GM21723 (cell line): ENCODE measurements around the gene SNX10.

ENCODE experiments used
- ATAC-seq: cut with Tn5 transposase; IDR thresholded peaks from one replicate; pipeline ENCODE4 v1.9.1; 2021; ENCODE audit warnings: mild to moderate bottlenecking, moderate library complexity; ENCODE audit not compliant: unreplicated experiment

Gene SNX10

GRCh38 chr7:26365901-26366275 lies 74.2 kb downstream of the SNX10 start:
- ATAC-seq, result no peak

- no peak for ATAC-seq
Measured at GRCh38 chr7:26367219-26367711, 75.6 kb downstream of the SNX10 start.

GRCh38 chr7:26368542-26368941 lies 76.9 kb downstream of the SNX10 start:
- no peak for ATAC-seq

GRCh38 chr7:26369593-26369992 lies 77.9 kb downstream of the SNX10 start:
- ATAC-seq, result peak; percentile 56

- ATAC-seq, result no peak
Measured at GRCh38 chr7:26370011-26370410, 78.3 kb downstream of the SNX10 start.

GRCh38 chr7:26372249-26372648 lies 80.6 kb downstream of the SNX10 start:
- no peak for ATAC-seq

GRCh38 chr7:26372704-26373103 lies 81.0 kb downstream of the SNX10 start:
- ATAC-seq, result no peak

GRCh38 chr7:26374647-26375373 lies 83.1 kb downstream of the SNX10 start:
- ATAC-seq, result no peak

- ATAC-seq, result peak; percentile 27
Measured at GRCh38 chr7:26375726-26376174, 84.1 kb downstream of the SNX10 start.

GRCh38 chr7:26376175-26376917 lies 84.7 kb downstream of the SNX10 start:
- peak; percentile 45 for ATAC-seq

GRCh38 chr7:26378016-26378415 lies 86.4 kb downstream of the SNX10 start:
- no peak for ATAC-seq

GRCh38 chr7:26379711-26380110 lies 88.0 kb downstream of the SNX10 start:
- ATAC-seq, result no peak

- ATAC-seq, result no peak
Measured at GRCh38 chr7:26381476-26382353, 90.1 kb downstream of the SNX10 start.

- no peak for ATAC-seq
Measured at GRCh38 chr7:26385240-26385639, 93.6 kb downstream of the SNX10 start.

- ATAC-seq, result no peak
Measured at GRCh38 chr7:26387731-26388130, 96.1 kb downstream of the SNX10 start.

- peak; percentile 91 for ATAC-seq
Measured at GRCh38 chr7:26388256-26388655, 96.6 kb downstream of the SNX10 start.

- ATAC-seq, result no peak
Measured at GRCh38 chr7:26390016-26390415, 98.4 kb downstream of the SNX10 start.

- no peak for ATAC-seq
Measured at GRCh38 chr7:26393818-26394217, 102.2 kb downstream of the SNX10 start.

GRCh38 chr7:26397332-26397731 lies 105.7 kb downstream of the SNX10 start:
- ATAC-seq, result no peak

GRCh38 chr7:26397796-26398426 lies 106.2 kb downstream of the SNX10 start:
- peak; percentile 27 for ATAC-seq

- ATAC-seq, result peak; percentile 62
Measured at GRCh38 chr7:26398427-26398755, 106.7 kb downstream of the SNX10 start.
